SJSA1 (cell line): ENCODE measurements around the gene OR10A3. TPM values are rescaled to one million over a fixed set of nuclear protein-coding genes. Genes with fewer than 3 reads are reported as not detected.
"Not testable (repeated sequence)": the region's sequence is repeated elsewhere in the genome, so short reads cannot be mapped to it uniquely, and the experiment has no call there.

Experiments
- DNase-seq, 2 experiments: peaks; one replicate each; pipeline ENCODE4 v3.0.0-alpha.2; 2015 to 2020; ENCODE audit warnings: low spot score in 2 of 2, low read depth in 1 of 2
- H3K27ac ChIP-seq: fragments of 250-450 bp; sonication (Bioruptor Pico); 2 replicates; pipeline ENCODE4 v1.5.1; 2020; ENCODE audit warnings: mild to moderate bottlenecking, moderate library complexity
- H3K27me3 ChIP-seq: fragments of 250-450 bp; sonication (Bioruptor Pico); replicated peaks from 2 replicates; pipeline ENCODE4 v1.5.1; 2020; ENCODE audit warnings: mild to moderate bottlenecking, moderate library complexity
- H3K36me3 ChIP-seq: fragments of 250-450 bp; sonication (Bioruptor Pico); 2 replicates; pipeline ENCODE4 v1.5.1; 2020; ENCODE audit warnings: mild to moderate bottlenecking
- H3K4me1 ChIP-seq: fragments of 250-450 bp; sonication (Bioruptor Pico); replicated peaks from 2 replicates; pipeline ENCODE4 v1.6.1; 2021; ENCODE audit warnings: mild to moderate bottlenecking
- H3K4me3 ChIP-seq: fragments of 250-450 bp; sonication (Bioruptor Pico); 2 replicates; pipeline ENCODE4 v1.5.1; 2020; ENCODE audit warnings: mild to moderate bottlenecking
- H3K9me3 ChIP-seq: fragments of 250-450 bp; sonication (Bioruptor Pico); replicated peaks from 2 replicates; pipeline ENCODE4 v1.5.1; 2020; ENCODE audit warnings: mild to moderate bottlenecking
- total RNA-seq: library from RNA; depleted of rRNA; stranded (reverse); fragments of >200 nt; shearing (Covaris generic); gene quantifications from 2 replicates; pipeline ENCODE4 v1.2.3, GENCODE V29; 2014; rRNA removed

Gene OR10A3
- total RNA-seq = not detected in 2 replicates

- Histone ChIP-seq H3K4me3 (no peak within 1 kb of the TSS), H3K36me3 (no peaks in the 10 kb centered on the region), H3K27me3 (no peaks in the 10 kb centered on the region), H3K4me1 (no peaks in the 10 kb centered on the region), H3K27ac (no peak within 1 kb of the TSS), H3K9me3 (no peaks in the 10 kb centered on the region)
- no peak for DNase-seq
Measured at GRCh38 chr11:7941608-7942007, at the start of gene OR10A3. OR10A3 (minus strand) TSS chr11:7941708; CDS start chr11:7939520, 2,188 bp downstream.

DNA sequence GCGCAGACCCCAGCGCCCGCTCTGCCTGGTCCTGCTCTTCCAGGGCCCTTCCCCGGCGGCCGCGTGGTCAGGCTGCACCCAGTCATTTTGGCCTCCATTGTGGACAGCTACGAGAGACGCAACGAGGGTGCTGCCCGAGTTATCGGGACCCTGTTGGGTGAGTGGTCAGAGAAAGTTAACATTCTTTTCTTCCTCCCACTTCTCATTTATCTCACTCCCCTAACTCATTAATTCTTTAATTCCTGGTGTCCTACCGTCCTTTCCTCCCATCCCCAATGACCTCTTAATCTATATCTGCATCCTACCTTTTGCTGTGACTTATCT lies 46.0 kb upstream of the OR10A3 start:
- not testable (repeated sequence) for H3K27me3 ChIP-seq, H3K9me3 ChIP-seq, DNase-seq
- Histone ChIP-seq H3K36me3 (peaks cover 29% of the 10 kb centered on the region), H3K4me3 (peak overlapping the region; percentile 70), H3K4me1 (peaks cover 13% of the 10 kb centered on the region), H3K27ac (peak overlapping the region; percentile 78)

DNA sequence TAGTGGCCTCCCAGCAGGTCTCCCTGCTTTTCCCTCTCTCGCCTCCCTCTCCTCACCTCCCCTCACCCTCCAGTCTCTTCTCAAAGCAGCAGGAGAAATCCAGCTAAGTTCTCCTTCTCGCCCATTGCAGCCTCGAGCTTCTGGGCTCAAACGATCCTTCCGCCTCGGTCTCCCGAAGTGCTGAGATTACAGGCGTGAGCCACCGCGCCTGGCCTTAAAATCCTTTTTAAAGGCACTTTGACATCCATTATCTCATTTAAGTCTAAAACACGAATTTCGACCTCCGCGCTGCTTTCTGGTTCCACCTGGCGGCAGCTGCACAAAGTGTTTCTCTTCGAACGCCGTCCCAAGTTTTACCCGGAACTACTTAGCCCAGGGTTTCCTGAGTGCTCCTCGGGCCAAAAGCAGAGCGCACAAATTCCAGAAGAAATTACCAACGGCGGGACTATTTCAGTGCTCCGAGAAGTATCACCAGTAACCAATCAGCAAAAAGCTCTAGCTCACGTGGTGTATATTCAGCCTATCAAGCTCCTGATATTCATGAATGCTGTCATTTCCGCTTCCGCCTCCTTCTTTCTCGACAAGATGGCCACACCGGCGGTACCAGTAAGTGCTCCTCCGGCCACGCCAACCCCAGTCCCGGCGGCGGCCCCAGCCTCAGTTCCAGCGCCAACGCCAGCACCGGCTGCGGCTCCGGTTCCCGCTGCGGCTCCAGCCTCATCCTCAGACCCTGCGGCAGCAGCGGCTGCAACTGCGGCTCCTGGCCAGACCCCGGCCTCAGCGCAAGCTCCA lies 45.5 kb upstream of the OR10A3 start, which contains the start of gene EIF3F:
EIF3F (plus strand) TSS at position 570 of the 792 bp plus-strand sequence; CDS start at position 586, 16 bp downstream.
- Histone ChIP-seq H3K9me3 (no peaks in the 10 kb centered on the region), H3K27ac (peak within 1 kb of the TSS; percentile 78), H3K4me1 (peaks cover 13% of the 10 kb centered on the region), H3K27me3 (no peaks in the 10 kb centered on the region), H3K4me3 (peak within 1 kb of the TSS; percentile 70), H3K36me3 (peaks cover 26% of the 10 kb centered on the region)
- peak; percentile 86 to 90 for DNase-seq

DNA sequence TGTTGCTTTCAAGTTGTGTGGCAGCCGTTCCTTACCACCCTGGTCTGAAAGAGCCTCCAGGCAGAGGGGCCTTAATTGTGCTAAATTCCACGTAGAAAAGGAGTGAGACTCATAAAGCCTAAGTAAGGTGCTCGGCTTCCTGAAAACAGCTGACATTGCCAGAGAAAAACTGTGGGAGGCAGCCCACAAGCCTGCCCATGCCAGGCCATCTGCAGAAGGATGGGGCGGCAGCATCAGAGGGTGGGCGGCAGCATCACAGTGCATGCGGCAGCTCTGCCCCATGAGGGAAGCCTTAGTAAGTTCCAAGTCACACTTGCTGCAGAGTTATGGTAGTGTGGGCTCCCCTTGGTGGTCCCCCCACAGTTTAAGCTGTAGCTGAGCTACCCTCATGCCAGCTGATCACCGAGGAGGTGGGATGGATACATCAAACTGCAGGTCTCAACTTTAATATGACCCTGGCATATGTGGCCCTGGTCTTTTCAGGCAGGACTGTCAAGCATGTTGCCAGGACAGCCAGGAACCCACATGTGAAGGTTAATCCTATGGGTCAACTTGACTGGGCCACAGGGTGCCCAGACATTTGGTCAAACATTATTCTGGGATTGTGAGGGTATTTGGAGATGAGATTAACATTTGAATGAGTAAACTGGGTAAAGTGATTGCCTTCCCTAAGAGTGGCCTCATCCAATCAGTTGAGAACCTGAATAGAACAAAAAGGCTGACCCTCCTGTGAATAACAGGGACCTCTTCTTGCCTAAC lies 42.5 kb upstream of the OR10A3 start:
- Histone ChIP-seq H3K27ac (no peak overlapping the region), H3K9me3 (no peaks in the 10 kb centered on the region)
- DNase-seq = no peak

DNA sequence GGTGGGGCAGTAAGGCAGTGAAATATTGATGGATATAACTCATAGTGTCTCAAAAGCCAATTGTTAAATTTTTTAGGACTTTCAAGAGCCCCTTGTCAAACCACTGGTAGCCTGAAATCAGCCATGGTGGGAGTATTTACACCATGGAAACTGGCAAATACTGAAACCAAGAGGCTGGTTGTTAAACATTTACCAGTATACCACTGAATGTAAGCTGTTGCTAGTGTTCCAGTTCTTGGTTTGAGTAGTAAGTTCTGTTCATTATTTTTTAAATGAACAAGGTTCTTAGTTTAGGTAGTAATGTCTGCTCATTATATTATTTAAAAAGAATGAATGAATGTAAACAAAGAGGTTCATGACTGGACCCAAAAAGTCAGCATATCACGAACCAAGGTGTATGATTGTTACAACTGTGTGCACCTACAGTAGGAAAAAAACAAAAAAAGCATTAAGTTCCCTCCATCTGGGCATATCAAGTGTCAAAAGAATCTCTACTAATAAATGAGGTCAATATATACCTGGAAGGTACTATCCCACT lies 41.1 kb upstream of the OR10A3 start:
- H3K4me3 ChIP-seq = no peak overlapping the region
- H3K36me3 ChIP-seq = peaks cover 5% of the 10 kb centered on the region; the same call in 1 of the 2 replicates
- no peaks in the 10 kb centered on the region for H3K27me3 ChIP-seq
- H3K27ac ChIP-seq = no peak overlapping the region
- H3K9me3 ChIP-seq = no peaks in the 10 kb centered on the region
- peaks cover 18% of the 10 kb centered on the region for H3K4me1 ChIP-seq
- no peak for DNase-seq

More for the DNA sequence above, 42.5 kb upstream of the OR10A3 start:
- Histone ChIP-seq H3K27me3 (no peaks in the 10 kb centered on the region), H3K4me3 (no peak overlapping the region), H3K4me1 (peaks cover 13% of the 10 kb centered on the region), H3K36me3 (peaks cover 13% of the 10 kb centered on the region)

DNA sequence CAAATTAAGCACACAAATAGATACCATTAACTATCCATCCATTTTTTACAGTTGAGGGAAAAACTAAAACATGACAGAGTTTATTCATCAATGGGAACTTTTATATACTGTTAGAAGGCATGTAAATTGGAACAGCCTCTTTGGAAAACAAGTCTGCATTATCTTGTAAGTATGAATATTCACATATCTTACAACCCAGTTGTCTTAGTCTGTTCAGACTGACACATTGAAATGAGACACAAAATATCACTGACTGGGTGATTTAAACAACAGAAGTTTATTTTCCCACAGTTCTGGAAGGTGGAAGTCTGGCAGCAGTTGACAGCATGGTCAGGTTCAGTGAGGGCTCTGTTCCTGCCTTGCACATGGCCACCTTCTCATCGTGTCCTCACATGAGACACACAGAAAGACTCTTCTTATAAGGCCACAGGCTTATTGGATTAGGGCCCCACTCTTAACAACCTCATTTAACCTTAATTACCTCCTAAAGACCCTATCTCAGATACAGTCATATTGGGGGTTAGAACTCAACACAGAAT lies 40.2 kb upstream of the OR10A3 start:
- H3K27ac ChIP-seq = no peak overlapping the region
- DNase-seq = no peak
- H3K4me3 ChIP-seq = no peak overlapping the region
- no peaks in the 10 kb centered on the region for H3K27me3 ChIP-seq
- H3K36me3 ChIP-seq = no peaks in the 10 kb centered on the region
- H3K9me3 ChIP-seq = no peaks in the 10 kb centered on the region
- H3K4me1 ChIP-seq = peaks cover 25% of the 10 kb centered on the region

- Histone ChIP-seq H3K4me3 (no peak overlapping the region), H3K9me3 (no peaks in the 10 kb centered on the region)
- DNase-seq = peak; percentile 40 to 82
Measured at GRCh38 chr11:7977232-7977917, 35.9 kb upstream of the OR10A3 start.

DNA sequence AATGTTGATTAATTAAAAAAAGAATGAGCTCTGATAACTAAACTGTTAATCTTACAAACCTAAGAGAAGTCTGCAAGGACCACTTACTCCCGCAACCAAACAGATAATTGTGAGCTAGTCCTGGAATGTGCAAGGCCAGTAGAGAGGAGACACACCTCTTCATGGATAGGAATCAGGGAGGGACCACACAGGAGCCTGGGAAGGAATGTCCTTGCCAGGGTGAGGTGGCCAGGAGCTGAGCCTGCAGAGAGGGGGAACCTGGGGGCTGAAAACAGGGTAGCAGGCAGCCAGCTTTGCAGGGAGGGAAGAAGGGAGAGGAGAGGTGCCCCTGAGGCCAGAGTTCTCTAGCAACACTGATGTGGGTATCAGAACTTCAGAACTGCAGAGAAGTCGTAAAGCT lies 33.2 kb upstream of the OR10A3 start:
- DNase-seq = peak; percentile 54 to 67
- no peaks in the 10 kb centered on the region for H3K9me3 ChIP-seq
- H3K36me3 ChIP-seq = no peaks in the 10 kb centered on the region
- peak overlapping the region; percentile 78 for H3K27ac ChIP-seq
- H3K4me1 ChIP-seq = peaks cover 38% of the 10 kb centered on the region
- H3K4me3 ChIP-seq = no peak overlapping the region
- H3K27me3 ChIP-seq = no peaks in the 10 kb centered on the region

More at GRCh38 chr11:7977232-7977917, 35.9 kb upstream of the OR10A3 start:
- Histone ChIP-seq H3K27ac (peak overlapping the region; percentile 95), H3K36me3 (no peaks in the 10 kb centered on the region), H3K4me1 (peaks cover 38% of the 10 kb centered on the region), H3K27me3 (no peaks in the 10 kb centered on the region)

DNA sequence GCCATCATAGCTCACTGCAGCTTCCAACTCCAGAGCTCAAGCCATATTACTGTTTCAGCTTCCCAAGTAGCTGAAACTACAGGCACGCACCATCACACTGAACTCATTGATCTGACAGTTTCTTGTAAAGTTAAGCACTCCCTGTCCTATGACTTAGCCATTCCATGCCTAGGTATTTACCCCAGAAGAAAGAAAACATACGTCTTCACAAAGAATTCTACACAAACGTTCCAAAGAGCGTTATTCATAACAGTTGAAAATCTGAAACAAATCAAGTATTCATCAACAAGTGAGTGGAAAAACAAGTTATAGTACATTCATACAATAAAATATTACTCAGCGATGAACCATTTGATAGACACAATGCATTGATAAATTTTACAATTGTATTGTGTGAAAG lies 31.5 kb upstream of the OR10A3 start:
- no peaks in the 10 kb centered on the region for H3K36me3 ChIP-seq
- DNase-seq = no peak
- H3K4me3 ChIP-seq = no peak overlapping the region
- H3K27me3 ChIP-seq = no peaks in the 10 kb centered on the region
- H3K27ac ChIP-seq = no peak overlapping the region
- H3K9me3 ChIP-seq = no peaks in the 10 kb centered on the region
- peaks cover 29% of the 10 kb centered on the region for H3K4me1 ChIP-seq

DNA sequence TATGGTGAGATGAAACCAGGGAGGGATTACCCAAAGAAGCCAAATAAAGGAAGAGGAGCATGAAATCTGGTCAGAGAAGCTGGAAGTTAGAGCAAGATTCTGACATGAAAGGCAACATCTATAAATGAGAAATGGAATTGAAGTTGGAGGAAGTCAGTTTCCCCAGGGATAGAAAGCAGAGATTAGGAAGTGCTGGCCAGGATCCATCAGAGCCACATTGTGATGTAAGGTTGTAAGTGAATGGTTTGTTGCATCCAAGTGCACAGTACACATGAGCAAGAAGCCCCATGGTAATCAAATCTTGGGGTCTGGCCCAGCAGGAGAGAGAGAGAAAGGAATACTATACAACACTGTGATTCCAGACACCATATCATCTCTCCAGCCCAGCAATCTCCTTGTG lies 30.3 kb upstream of the OR10A3 start:
- Histone ChIP-seq H3K4me1 (peaks cover 19% of the 10 kb centered on the region), H3K36me3 (no peaks in the 10 kb centered on the region), H3K27ac (no peak overlapping the region), H3K4me3 (no peak overlapping the region), H3K27me3 (no peaks in the 10 kb centered on the region), H3K9me3 (no peaks in the 10 kb centered on the region)
- DNase-seq = no peak

- Histone ChIP-seq H3K4me1 (peaks cover 5% of the 10 kb centered on the region), H3K27ac (no peak overlapping the region), H3K9me3 (no peaks in the 10 kb centered on the region), H3K4me3 (no peak overlapping the region), H3K36me3 (no peaks in the 10 kb centered on the region), H3K27me3 (no peaks in the 10 kb centered on the region)
- DNase-seq = no peak
Measured at GRCh38 chr11:7969756-7970646, 28.5 kb upstream of the OR10A3 start.

DNA sequence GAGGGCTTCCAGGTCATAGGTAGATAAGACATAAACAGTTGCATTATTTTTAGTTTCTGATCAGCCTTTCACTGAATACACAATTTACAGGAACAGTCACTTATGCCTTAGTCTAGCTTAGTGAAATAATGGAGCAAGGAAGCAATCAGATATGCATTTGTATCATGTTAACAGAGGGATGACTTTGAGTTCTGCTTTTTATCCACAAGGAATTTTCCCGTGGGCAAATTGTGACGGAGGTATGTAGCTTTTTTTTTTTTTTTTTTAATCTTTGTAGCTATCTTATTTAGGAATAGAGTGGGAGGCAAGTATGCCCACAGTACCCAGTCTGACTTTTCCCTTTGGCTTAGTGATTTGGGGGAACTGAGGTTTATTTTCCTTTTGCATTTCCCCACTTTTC lies 27.2 kb upstream of the OR10A3 start:
- Histone ChIP-seq H3K4me1 (no peaks in the 10 kb centered on the region), H3K27ac (no peak overlapping the region), H3K9me3 (no peaks in the 10 kb centered on the region), H3K27me3 (no peaks in the 10 kb centered on the region), H3K4me3 (no peak overlapping the region), H3K36me3 (no peaks in the 10 kb centered on the region)
- DNase-seq = no peak
